GM21381 (cell line): ENCODE results near the gene SSC5D.
"Not testable (repeated sequence)": the region's sequence is repeated elsewhere in the genome, so short reads cannot be mapped to it uniquely, and the experiment has no call there.

Experiments used
- ATAC-seq: cut with Tn5 transposase; IDR thresholded peaks from one replicate; pipeline ENCODE4 v1.9.1; 2021; ENCODE audit warnings: mild to moderate bottlenecking, moderate library complexity; ENCODE audit not compliant: unreplicated experiment

SSC5D gene

DNA sequence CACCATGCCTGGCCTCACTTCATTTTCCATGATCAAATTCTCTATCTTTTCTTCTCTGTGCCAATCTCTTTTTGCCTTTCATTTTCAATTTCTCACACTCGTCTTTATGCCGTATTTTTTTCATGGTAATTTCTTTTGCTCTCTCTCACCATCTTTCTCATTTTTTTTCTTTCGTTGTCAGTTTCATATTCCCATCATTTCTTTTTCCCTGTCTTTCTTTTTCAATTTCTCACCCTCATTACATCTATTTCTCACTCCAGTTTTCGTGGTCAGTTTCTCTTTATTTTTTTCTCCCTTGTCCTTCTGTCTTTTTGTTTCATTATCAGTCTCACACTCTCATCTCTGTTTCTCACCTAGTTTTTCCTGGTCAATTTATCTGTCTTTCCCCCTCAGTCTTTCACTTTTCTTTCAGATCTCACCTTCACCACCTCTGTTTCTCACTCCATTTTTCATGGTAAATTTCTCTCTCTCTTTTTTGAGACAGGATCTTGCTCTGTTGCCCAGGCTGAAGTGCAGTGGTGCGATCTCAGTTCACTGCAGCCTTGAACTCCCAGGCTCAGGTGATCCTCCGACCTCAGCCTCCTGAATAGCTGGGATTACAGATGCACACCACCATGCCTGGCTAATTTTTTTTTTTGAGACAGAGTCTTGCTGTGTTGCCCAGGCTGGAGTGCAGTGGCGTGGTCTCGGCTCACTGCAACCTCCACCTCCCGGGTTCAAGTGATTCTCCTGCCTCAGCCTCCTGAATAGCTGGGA, 14.1 kb downstream of the SSC5D start:
- no peak for ATAC-seq

DNA sequence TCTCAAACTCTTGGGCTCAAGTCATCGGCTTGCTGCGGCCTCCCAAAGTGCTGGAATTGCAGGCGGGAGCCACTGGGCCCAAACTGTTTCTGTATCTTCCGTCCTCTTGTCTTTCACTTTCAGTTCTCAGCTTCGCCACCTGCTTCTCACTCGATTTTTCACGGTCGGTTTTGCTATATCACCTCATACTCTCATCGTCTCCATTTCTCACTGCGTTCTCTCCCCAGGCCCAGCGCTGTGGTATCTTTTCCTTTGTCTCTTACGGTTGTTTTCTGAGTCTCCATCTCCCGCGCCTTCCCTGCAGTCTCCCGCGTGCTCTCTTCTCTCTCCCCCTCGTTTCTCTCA, 14.9 kb downstream of the SSC5D start:
- ATAC-seq = no peak

DNA sequence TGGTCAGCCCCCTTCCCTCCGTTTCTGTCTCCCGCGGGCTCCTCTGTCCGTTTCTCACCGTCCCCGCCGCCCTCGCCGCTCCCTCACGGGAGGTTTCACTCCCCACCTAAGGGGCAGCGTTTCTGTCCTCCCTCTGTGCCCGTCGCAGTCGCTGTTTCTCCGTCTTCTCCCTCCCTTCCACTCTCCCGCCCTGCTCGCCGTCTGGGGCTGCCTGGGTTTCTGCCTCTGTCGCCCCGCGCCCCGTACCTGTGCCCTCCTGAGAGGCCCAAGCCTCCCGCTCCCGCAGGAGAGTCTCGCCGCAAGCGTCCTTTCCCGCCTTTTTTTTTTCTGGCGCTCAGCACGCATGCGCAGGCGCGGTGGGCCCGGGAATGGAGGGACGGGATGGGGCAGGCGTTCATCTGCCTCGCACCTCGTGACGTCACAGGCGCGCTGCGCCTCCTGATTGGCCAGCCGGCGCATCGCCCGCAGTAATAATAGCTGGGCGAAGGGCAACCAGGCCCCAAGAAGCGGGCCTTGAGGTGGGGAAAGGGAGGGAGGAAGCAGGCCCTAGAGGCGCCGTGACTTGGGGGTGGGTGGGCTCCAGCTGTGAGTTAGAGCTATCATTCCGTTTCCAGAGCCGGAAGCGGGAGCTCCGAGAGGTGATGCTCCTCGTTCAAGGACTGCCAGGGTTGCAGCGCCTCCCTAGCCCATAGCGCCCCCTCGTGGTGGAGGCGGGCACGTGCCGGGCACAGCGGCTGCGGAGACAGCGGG, 15.4 kb downstream of the SSC5D start:
- ATAC-seq = peak; percentile 89

DNA sequence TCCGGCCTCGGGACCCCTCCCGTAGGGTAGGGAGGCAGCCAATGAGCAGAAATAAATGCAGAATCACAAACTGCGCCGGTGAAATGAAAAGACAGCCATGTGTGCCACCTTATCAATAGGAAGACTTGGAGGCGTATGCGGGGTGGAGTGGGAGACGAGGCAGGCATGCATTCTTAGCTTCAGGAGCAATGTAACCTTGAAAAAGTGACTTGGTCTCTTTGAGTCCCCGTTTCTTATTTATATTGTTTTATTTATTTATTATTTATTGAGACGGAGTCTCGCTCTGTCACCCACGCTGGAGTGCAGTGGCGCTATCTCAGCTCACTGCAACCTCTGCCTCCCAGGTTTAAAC, 16.0 kb downstream of the SSC5D start:
- peak; percentile 15 for ATAC-seq

DNA sequence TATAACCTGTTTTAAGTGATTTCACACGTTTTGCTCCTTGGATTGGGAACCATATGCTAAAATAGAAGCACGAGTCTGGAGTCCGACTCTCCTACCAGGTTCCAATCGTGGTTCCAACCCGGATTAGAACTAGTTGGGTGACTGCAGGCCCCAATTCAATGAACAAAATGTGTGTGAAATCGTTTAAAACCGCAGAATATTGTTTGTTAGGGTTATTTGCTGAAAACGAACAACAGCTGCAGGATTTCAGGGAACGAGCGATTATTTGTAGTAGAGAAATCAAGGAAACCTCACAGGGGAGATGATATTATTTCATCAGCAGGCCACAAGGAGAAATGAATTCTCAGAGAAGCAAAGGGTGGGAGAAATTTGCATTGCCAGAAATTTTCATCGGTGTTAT, 16.7 kb downstream of the SSC5D start:
- no peak for ATAC-seq

DNA sequence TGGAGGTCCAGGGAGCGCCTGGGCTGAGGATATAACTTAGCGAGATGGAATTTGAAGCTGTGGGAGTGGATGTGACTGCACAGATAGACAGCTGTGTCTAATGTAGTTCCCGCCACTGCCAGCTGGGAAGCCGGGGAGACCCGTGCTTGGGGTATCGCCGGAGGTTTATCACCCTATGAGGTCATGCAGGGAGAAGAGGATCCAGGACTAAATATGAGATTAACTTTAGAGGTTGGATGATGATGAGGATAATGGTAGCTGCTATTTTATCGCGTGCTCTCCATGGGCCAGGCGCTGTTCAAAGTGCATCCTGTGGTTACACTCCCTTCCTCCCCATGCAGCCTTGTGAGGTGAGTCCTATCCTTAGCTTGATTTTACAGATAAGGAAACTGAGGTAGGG, 19.9 kb downstream of the SSC5D start:
- ATAC-seq = no peak

DNA sequence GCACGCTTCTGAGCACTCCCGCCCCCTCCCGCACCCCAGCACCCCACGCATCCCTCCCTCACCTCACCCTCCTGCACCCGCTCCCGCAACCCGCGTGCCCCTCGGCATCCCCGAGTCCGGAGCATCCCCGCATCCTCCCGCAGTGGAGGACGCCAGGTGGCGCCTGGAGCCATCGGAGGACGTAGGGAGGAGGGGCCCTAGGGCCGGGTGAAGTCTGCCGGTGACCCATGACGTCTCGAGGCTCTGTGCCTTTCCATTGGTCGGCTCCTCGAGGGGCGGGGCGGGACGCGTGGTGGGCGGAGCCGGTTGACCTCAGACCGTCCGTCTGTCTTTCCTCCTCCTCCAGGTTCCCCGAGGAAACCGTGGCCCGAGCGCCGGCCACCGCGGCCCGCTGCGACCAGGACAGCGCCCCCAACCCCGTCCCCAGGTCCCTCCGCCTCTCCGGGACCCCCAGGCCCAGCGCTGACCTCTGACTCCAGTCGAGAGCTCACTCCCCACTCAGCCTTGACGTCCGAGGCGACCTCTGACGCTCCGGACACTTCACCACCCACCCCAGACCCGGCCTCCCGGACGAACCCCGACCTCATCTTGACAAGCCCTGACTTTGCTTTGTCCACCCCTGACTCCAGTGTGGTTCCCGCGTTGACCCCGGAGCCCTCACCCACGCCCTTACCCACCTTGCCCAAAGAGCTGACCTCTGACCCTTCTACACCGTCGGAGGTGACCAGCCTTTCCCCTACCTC, 28.8 kb downstream of the SSC5D start:
- peak; percentile 99 for ATAC-seq

DNA sequence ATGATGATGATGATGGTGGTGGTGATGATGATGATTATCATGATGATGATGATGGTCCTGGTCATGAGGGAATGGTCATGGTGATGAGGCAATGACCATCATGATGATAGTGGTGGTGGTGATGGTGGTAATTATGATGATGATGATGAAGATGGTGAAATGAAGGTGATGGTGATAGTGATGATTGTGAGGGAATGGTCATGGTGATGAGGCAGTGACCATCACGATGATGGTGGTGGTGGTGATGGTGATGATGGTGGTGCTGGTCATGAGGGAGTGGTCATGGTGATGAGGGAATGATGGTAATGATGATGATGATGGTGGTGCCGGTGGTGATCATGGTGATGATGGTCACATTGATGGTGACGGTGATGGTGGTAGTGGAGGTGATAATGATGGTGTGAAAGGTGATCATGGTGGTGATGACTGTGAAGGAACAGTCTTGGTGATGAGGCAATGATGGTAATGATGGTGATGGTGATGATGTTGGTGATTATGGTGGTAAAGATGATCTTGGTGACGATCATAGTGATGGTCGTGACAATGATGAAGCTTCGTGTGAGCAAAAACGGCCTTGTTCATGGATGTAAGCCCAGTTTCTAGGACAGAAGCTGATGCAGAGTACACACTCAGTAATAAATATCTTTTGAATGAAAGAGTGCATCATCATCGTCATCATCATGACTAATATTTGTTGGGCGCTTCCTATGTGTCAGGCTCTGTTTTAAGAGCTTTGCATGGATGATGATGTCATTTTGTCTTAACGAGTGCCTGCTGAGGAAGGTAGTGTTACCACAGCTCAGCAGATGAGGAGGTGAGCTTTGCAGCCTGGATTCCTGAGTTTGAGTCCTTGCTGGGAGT, 31.4 kb downstream of the SSC5D start:
- ATAC-seq = no peak

DNA sequence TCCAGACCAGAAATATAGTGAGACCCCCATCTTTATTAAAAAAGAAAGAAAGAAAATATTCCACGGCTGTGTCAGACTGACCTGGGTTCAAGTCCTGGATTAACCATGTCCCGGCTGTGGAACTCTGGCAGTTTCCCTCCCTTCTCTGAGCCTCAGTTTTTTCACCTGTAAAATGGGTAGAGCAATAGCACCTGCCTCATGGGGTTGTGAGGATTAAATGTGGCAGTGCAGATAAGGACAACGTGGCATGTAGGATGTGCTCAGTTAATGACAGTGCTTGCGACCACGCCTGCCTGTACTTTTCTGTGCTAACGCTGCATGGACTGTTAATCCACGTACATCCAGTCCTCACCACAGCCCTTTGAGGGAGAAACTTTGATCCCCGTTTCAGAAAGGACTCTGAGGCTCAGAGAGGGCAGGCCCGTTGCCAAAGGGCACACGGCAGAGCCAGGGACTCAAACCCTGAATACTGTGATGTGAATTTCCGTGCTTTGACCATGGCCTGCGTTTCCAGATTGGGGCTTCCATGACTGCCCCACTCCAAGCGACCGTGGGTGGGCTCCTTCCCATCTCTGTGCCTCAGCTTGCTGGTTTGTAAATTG, 32.6 kb downstream of the SSC5D start:
- no peak for ATAC-seq

DNA sequence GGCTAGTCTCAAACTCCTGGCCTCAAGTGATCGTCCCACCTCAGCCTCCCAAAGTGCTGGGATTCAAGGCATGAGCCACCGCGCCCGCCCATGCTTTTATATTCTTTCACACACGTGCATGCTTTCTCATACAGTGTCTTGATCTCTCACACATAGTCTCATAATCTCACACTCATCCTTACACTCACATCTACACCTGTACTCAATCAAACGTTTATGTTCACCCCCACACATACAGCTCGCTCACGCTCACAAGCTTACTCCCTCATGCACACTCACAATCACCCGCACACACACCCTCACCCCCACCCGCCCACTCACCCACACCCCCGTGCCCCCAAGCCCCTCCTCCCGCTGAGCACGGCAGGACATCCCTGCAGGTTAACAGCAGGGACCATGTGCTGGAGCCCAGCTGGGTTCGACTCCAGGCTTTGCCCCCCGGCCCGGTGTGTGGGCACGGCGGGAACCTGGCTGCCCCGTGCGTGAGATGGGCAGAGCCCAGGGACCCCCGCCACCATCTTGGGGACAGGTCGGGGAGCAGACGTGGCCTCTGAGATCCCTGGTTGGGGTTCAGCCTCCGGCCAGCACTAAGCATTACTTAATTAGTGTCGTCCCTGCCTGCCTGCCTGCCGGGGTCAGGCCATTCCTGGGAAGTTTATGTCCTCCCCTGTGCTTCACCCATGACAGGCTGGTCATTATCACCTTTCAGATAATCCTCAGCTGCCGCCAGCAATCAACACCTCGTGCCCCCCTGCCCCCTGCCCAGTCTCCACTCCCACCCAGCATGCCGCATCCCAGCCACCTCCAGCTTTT, 37.3 kb downstream of the SSC5D start:
- ATAC-seq = no peak

DNA sequence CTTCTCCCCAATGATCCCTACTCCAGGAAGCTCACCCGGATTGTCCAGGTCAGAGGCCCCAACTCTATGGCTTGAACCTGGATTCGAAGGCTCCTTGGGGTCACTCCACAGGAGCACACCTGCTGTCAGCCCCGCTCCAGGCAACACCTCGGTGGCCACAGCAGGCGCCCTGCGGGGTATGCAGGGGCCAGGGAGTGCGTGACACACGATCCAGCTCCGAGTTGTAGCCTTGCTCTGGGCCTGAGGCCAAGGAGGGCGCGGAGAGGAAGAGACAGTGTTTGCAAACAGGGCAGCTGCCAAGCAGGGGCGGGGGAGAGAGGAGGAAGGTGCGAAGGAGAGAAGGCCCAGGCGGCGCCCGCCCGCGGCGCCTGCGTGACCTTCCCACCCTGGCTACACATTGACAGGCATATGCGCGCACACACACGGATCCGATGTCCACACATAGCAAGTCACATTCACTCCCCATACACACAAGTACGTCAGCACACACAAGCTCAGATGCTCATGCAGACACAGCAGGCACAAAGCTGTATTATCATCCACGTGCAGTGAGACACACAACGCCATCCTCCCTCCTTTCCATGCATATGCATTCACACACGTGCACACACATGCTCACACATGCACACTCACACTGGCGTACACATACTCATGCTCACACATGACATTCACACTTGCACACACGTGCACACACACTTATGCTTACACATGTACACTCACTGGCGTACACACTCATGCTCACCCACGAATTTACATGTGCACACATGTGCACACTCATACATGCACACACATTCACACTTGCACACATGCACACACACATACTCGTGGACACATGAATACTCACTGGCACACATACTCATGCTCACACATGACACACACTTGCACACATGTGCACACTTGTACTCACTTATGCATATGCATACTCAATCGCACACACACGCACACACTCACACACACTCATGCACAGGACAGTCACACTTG, 38.3 kb downstream of the SSC5D start:
- no peak for ATAC-seq

DNA sequence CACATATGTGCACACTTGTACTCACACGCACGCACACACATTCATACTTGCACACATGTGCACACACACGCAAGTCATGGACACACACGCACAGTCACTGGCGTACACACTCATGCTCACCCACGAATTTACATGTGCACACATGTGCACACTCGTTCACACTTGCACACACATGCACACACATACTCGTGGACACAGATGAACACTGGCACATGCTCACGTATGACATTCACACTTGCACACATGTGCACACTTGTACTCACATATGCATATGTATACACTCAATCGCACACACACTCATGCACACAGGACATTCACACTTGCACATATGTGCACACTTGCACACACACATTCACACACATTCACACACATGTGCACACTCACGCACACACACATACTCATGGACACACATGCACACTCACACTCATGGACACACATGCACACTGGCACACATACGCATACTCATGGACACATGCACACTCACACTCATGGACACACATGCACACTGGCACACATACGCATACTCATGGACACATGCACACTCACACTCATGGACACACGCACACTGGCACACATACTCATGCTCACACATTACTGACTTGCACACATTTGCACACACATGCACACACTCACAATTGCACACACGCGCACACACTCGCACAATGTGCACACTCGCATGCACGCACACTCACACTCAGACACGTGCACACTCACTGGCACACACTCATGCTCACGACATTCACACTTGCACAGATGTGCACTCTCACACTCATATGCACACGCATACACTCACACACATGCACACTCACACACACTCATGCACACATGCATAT, 39.2 kb downstream of the SSC5D start:
- no peak for ATAC-seq

DNA sequence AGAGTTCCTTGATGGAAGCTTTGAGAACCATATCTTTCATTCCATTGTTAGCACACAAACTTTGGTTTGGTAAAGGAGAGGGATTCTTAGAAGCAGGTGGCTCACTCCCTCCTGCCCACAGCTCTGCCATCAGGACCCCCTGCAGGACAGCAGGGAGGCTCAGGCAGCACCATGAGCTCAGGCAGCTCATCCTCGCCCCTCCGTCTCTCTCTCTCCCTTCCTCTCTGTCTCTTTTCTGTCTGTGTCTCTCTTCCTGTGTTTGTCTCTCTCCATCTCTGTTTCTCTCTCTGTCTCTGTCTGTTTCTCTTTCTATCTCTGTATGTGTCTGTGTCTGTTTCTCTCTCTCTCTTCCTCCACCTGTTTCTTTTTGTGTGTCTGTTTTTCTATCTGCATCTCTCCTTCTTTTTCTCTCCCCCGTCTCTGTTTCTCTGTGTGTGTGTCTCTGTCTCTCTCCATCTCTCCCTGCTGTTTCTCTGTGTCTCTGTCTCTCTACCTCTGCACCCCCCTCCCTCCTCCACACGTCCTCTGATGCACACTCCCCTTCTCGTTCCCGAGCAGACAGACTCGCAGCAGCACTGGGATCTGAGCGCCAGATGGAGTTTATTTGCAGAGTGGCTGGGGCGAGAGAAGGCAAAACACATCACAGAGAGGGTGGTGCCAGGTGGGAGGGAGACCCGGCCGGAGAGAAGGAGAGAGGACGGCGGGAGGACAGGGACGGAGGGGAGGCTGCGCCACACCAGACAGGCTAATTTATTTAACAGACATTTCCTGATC, 40.0 kb downstream of the SSC5D start:
- no peak for ATAC-seq

DNA sequence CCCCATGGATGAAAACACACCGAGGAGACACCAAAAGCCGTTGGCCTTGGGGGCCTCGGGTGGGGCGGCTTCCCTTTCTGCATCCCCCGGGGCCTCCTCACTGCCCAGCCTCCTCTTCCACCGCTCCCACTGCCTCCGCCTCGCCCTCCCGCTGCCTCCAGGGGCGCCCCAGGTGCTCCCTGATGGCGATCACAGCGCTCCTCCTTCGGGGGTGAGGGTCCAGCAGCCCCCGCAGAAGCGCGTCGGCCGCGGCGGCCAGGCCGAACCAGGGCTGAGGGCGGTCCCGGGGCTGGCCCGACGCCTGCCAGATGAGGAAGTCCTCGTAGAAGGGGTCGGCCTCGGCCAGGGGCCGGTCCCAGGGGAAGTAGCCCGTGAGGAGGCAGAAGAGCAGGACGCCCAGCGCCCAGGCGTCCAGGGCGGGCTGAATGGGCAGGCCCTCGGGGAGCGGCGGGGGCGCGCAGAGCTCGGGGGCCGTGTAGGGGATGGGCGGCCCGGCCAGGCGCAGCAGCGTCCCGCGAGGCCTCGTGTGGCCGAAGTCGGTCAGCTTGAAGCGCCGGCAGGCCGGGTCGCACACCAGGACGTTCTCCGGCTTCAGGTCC, 41.5 kb downstream of the SSC5D start:
- no peak for ATAC-seq

DNA sequence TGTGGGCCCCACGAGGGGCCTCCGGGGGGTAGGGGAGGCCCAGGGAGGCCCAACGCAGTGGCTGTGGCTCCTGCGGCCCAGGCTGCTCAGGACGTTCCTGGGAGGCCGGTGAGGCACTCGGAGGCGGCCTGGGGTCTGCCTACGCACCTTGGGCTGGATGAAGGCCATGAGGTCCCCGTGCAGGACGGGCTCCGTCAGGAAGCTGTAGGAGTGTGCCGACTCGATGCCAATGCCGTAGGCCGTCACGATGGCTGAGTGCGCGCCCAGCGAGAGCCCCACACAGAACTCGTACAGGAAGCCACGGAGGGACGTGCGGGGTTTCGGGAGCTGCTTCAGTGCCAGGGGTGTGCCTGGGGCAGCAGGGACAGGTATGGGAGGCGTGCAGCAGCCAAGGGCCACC, 42.8 kb downstream of the SSC5D start:
- no peak for ATAC-seq

DNA sequence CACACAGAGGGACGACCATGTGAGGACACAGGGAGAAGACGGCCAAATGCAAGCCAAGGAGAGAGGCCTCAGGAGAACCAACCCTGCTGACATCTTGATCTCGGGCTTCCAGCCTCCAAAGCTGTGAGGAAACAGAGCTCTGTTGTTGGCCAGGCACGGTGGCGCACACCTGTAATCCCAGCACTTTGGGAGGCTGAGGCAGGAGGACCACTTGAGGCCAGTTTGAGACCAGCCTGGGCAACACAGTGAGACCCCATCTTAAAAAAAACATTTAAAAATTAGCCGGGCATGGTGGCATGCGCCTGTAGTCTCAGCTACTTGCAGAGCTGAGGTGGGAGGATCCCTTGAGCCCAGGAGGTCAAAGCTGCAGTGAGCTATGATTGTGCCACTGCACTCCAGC, 46.0 kb downstream of the SSC5D start:
- not testable (repeated sequence) for ATAC-seq
